Parathyroid adenoma (tissue), 2 donors: ENCODE data around the gene VWA8.

Experiments used
- H2AFZ ChIP-seq: fragments of 300-600 bp; sonication (generic); one replicate; pipeline ENCODE4 v1.7.0; 2017; ENCODE audit warnings: antibody characterized with exemption, mild to moderate bottlenecking
- H3K27ac ChIP-seq: fragments of 300-600 bp; sonication (generic); one replicate; pipeline ENCODE4 v1.7.0; 2017
- H3K27me3 ChIP-seq: fragments of 300-600 bp; sonication (generic); one replicate; pipeline ENCODE4 v1.7.0; 2017; ENCODE audit warnings: low read length; ENCODE audit not compliant: control insufficient read depth, insufficient read depth
- H3K36me3 ChIP-seq: fragments of 300-600 bp; sonication (generic); one replicate; pipeline ENCODE4 v1.7.0; 2017; ENCODE audit warnings: low read length; ENCODE audit not compliant: control insufficient read depth, insufficient read depth
- H3K4me1 ChIP-seq: fragments of 300-600 bp; sonication (generic); one replicate; pipeline ENCODE4 v1.7.0; 2017; ENCODE audit warnings: control low read depth
- H3K4me2 ChIP-seq: fragments of 300-600 bp; sonication (generic); one replicate; pipeline ENCODE4 v1.7.0; 2017; ENCODE audit warnings: low read length
- H3K4me3 ChIP-seq: fragments of 300-600 bp; sonication (generic); one replicate; pipeline ENCODE4 v1.7.0; 2017; ENCODE audit warnings: low read depth, low read length
- H3K79me2 ChIP-seq: fragments of 300-600 bp; sonication (generic); one replicate; pipeline ENCODE4 v1.7.0; 2017; ENCODE audit warnings: control low read depth
- H3K9ac ChIP-seq: fragments of 300-600 bp; sonication (generic); one replicate; pipeline ENCODE4 v1.7.0; 2017; ENCODE audit warnings: mild to moderate bottlenecking
- H3K9me3 ChIP-seq: fragments of 300-600 bp; sonication (generic); one replicate; pipeline ENCODE4 v1.7.0; 2017; ENCODE audit warnings: low read length; ENCODE audit not compliant: control insufficient read depth
- TF ChIP-seq, protein P1 (sequence below): fragments of 300-600 bp; sonication (generic); IDR thresholded peaks from one replicate; pipeline ENCODE4 v1.7.0; 2017; ENCODE audit warnings: antibody characterized with exemption, mild to moderate bottlenecking
- donor health status: primary hyperparathyroidism.

VWA8 gene

GRCh38 chr13:41970918-41971317 lies 10.0 kb upstream of the VWA8 start:
- TF ChIP-seq, protein P1, sequence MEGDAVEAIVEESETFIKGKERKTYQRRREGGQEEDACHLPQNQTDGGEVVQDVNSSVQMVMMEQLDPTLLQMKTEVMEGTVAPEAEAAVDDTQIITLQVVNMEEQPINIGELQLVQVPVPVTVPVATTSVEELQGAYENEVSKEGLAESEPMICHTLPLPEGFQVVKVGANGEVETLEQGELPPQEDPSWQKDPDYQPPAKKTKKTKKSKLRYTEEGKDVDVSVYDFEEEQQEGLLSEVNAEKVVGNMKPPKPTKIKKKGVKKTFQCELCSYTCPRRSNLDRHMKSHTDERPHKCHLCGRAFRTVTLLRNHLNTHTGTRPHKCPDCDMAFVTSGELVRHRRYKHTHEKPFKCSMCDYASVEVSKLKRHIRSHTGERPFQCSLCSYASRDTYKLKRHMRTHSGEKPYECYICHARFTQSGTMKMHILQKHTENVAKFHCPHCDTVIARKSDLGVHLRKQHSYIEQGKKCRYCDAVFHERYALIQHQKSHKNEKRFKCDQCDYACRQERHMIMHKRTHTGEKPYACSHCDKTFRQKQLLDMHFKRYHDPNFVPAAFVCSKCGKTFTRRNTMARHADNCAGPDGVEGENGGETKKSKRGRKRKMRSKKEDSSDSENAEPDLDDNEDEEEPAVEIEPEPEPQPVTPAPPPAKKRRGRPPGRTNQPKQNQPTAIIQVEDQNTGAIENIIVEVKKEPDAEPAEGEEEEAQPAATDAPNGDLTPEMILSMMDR: no peak
- no peaks in the 10 kb centered on the region for H3K36me3 ChIP-seq
- H3K4me1 ChIP-seq: peaks cover 4% of the 10 kb centered on the region
- no peak overlapping the region for H3K27ac ChIP-seq
- H3K9me3 ChIP-seq: no peaks in the 10 kb centered on the region
- H3K79me2 ChIP-seq: no peaks in the 10 kb centered on the region
- H2AFZ ChIP-seq: no peak overlapping the region
- no peak overlapping the region for H3K4me3 ChIP-seq
- H3K27me3 ChIP-seq: no peaks in the 10 kb centered on the region
- H3K9ac ChIP-seq: no peak overlapping the region
- H3K4me2 ChIP-seq: no peak overlapping the region

- Histone ChIP-seq H2AFZ (no peak overlapping the region), H3K79me2 (no peaks in the 10 kb centered on the region), H3K27me3 (no peaks in the 10 kb centered on the region), H3K36me3 (no peaks in the 10 kb centered on the region), H3K4me1 (peaks cover 4% of the 10 kb centered on the region), H3K9ac (no peak overlapping the region), H3K4me3 (no peak overlapping the region), H3K9me3 (no peaks in the 10 kb centered on the region), H3K27ac (no peak overlapping the region), H3K4me2 (no peak overlapping the region)
- TF ChIP-seq, protein P1: no peak
These were observed 9.1 kb upstream of the VWA8 start for GRCh38 chr13:41970022-41970421.

- TF ChIP-seq, protein P1: no peak
- Histone ChIP-seq H3K36me3 (no peaks in the 10 kb centered on the region), H2AFZ (no peak overlapping the region), H3K4me1 (no peaks in the 10 kb centered on the region), H3K9me3 (no peaks in the 10 kb centered on the region), H3K4me3 (no peak overlapping the region), H3K27me3 (no peaks in the 10 kb centered on the region), H3K9ac (no peak overlapping the region), H3K4me2 (no peak overlapping the region), H3K27ac (no peak overlapping the region), H3K79me2 (no peaks in the 10 kb centered on the region)
These were observed 8.2 kb upstream of the VWA8 start for GRCh38 chr13:41969072-41969471.

DNA sequence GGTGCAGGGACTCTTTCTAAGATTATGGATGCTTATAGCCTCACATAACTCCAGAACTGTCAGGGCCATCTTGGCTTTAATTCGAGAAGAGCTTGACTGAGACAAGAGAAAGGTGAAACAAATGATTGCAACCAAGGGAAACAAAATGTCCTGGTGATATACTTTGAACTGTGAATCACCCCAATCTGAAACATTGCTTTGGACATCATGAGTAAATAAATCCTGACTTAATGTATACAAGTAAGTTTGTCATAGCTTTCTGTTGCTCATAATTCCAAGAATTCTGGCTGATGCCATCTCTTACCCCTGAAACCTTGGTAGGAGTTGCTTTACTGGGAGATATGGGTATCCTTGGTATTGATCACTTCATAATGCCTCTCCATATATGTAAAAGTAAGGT lies 5.8 kb upstream of the VWA8 start:
- H3K79me2 ChIP-seq: no peaks in the 10 kb centered on the region
- H3K9me3 ChIP-seq: no peaks in the 10 kb centered on the region
- no peak overlapping the region for H3K4me2 ChIP-seq
- TF ChIP-seq, protein P1: no peak
- no peaks in the 10 kb centered on the region for H3K4me1 ChIP-seq
- no peaks in the 10 kb centered on the region for H3K36me3 ChIP-seq
- H3K27ac ChIP-seq: no peak overlapping the region
- H3K4me3 ChIP-seq: no peak overlapping the region
- no peak overlapping the region for H3K9ac ChIP-seq
- H2AFZ ChIP-seq: no peak overlapping the region
- no peaks in the 10 kb centered on the region for H3K27me3 ChIP-seq

- H3K79me2 ChIP-seq: no peaks in the 10 kb centered on the region
- H3K4me2 ChIP-seq: no peak overlapping the region
- no peaks in the 10 kb centered on the region for H3K9me3 ChIP-seq
- TF ChIP-seq, protein P1: no peak
- H3K9ac ChIP-seq: no peak overlapping the region
- no peaks in the 10 kb centered on the region for H3K27me3 ChIP-seq
- no peak overlapping the region for H2AFZ ChIP-seq
- no peak overlapping the region for H3K27ac ChIP-seq
- peaks cover 6% of the 10 kb centered on the region for H3K4me1 ChIP-seq
- no peak overlapping the region for H3K4me3 ChIP-seq
- no peaks in the 10 kb centered on the region for H3K36me3 ChIP-seq
These were observed 2.1 kb upstream of the VWA8 start for GRCh38 chr13:41962994-41963393.
